Activated CD4-positive, alpha-beta T cell treated with anti-CD3 and anti-CD28 coated beads for 48 hours (primary cell): ENCODE measurements around the gene FOXK2.
"Not testable (repeated sequence)": the region's sequence is repeated elsewhere in the genome, so short reads cannot be mapped to it uniquely, and the experiment has no call there.

Experiments
- DNase-seq: peaks from one replicate; pipeline ENCODE4 v3.0.0-alpha.2; 2020

Gene FOXK2

DNA sequence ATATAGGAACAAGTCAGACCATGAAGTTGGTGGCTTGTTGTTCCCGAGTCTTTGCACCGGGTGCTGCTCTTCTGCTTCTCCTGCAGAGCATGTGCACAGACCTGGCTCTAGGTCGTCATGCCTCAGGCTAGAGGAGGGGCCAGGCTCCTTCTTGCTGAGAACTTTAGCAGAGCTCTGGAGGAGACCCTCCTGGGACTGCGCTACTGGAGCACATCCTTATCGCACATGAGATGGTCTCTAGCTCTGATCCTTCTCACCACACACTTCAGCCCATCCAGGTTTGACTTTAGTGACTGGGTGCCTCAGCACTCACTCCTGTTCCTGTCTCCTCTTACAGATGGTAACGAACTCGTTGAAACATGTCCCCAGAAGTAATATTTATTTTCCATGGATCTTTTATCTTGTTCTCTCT, 14.9 kb downstream of the FOXK2 start:
- no peak for DNase-seq

DNA sequence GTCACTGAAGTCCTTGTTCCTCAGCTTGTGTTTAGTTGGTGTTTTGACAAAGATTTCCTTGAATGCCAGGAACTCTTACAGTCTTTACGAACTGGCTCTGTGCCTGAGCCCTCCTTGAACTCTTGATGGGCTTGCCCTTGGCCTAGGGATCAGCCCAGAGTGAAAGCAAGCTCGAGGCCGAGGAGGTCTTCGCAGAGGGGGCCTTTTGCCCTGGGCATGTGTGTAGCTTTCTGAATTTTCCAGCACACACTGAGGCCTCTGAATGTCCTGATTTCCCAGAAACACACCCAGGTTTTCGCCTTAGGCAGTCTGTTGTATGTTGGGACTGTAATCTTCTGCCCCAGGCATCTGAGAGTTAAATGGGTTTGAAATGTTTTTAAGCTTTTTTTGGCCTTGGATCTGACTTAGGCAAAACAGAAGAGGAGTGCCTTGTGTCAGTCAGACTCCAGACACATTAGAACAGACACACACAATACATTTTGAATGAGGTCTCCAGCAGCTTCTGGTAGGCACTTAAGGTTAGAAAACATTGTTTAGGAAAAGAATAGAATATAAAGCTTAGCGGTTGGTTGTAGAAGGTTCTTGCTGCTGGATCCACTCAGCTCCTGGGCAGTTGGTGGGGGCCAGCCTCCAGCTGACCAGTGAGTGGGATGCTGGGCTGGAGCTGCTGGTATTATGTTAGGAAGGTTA, 17.1 kb downstream of the FOXK2 start:
- DNase-seq, result no peak

DNA sequence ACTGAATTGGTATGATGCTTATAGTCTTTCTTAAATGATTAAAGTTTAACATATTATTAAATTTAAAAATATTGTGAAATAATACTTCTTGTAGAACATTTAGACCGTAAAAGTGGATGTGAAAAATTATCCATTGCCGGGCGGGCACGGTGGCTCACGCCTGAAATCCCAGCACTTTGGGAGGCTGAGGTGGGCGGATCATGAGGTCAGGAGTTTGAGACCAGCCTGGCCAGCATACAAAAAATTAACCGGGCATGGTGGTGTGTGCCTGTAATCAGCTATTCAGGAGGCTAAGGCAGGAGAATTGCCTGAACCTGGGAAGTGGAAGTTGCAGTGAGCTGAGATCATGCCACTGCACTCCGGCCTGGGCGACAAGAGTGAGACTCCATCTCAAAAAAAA, 17.7 kb downstream of the FOXK2 start:
- not testable (repeated sequence) for DNase-seq

DNA sequence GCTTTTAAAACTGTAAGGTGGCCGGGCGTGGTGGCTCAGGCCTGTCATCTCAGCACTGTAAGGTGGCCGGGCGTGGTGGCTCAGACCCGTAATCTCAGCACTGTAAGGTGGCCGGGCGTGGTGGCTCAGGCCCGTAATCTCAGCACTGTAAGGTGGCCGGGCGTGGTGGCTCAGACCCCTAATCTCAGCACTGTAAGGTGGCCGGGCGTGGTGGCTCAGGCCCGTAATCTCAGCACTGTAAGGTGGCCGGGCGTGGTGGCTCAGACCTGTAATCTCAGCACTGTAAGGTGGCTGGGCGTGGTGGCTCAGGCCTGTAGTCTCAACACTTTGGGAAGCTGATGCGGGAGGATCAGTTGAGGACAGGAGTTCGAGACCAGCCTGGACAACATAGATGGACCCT, 19.5 kb downstream of the FOXK2 start:
- DNase-seq, result not testable (repeated sequence)

DNA sequence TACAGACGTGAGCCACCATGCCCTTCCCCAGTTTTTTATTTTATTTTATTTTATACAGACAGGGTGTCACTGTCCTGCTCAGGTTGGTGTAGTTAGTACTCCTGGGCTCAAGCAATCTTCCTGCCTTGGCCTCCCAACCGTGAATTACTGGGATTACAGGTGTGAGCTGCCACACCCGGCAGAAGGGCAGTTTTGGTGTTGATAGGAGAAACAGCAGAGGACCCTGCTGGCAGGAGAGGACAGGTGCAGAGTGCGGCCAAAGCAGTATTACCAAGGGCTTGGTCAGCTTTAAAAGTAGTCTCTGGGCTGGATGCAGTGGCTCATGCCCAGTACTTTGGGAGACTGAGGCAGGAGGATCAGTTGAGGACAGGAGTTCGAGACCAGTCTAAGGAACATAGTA, 22.9 kb downstream of the FOXK2 start:
- DNase-seq, result no peak

DNA sequence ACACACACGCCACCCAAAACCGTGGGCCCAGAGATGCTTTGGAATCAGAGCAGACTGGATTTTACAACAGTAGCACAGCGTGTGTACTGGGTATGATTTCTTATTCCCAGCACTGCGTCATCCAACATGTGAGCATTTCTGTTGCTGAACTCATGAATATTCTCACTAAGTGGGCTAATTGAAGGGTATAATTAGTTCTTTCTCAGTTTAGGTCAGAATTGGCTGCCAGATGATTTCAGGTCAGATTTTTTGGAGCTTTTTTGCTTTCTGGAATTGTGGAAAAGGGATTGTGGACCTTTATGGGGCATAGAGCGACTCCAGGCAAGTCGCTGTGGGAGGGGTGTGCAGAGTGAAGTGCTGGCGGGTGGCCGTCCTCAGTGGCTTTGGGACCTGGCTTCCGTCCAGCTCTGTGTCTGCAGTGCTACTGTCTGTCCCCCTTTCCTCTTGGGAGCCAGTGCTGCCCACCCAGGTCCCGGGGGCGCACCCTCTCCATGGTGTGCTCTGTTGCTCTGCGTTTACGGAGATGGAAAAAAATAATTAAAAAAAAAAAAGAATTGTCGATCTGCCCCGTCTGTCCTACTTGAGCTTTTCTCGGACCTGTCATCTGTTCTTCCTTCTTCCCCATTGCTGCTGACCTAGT, 25.0 kb downstream of the FOXK2 start:
- no peak for DNase-seq

DNA sequence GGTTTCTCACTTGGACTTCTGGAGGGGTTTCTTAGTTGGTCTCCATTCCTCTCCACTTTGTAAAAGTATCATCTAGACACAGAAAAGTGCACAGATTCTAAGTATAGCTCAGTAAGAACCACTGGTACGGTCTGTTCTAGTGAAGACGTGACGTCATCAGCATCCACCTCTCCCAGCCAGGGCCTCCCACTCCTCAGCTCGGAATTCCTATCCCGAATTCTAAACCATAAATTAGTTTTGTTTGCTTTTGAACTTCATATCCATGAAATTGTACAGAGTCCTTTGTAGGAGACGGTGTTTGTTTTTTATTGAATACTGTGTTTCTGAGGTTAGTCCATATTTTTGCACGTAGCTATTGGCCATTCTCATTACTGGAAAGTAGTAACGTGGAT, 25.5 kb downstream of the FOXK2 start:
- DNase-seq, result no peak

DNA sequence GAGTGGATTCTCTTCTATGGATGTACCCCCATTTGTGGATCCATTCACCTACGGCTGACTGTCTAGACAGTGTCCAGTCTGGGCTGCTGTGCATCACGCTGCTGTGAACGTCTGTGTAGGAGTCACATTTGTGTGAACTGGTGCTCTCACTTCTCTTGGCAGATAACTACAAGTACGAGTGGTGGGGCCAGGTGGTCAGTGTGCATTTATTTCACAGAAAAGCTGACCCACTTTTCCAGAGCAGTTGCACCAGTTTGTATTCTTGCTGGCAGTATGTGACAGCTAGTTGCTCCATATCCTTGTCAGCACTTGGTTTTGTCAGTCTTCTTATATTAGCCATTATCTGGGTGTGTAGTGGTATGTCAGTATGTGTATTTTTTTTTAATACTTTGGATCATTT, 28.4 kb downstream of the FOXK2 start:
- DNase-seq, result no peak

DNA sequence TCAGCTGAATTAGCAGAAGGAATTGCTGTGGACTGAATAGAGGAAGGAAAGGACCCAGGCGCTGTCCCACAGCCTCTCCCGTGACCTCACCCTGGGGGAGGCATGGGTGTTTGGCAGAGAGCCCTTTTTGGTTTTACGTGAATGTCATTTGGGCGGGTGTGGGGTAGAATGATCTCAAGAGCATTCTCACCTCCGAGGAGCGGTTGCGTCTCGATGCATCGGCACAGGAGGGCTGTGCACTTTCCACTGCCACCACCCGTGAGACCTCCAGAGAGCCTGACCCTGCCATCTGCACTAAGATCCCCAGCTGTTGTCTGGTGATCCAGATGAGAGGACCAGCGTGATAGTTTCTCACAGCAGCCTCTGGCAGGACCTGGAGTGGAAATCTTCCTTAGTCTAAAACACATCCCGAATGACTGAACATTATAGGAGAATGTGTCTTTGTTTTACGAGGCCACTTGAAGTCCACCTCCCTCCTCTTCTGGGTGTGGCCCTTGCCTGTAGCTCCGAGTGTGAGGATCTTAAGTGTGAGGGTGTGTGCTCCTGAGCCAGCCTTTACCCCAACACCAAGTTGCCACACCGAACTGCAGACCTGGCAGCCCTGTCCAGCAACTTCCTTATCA, 29.3 kb downstream of the FOXK2 start:
- no peak for DNase-seq

DNA sequence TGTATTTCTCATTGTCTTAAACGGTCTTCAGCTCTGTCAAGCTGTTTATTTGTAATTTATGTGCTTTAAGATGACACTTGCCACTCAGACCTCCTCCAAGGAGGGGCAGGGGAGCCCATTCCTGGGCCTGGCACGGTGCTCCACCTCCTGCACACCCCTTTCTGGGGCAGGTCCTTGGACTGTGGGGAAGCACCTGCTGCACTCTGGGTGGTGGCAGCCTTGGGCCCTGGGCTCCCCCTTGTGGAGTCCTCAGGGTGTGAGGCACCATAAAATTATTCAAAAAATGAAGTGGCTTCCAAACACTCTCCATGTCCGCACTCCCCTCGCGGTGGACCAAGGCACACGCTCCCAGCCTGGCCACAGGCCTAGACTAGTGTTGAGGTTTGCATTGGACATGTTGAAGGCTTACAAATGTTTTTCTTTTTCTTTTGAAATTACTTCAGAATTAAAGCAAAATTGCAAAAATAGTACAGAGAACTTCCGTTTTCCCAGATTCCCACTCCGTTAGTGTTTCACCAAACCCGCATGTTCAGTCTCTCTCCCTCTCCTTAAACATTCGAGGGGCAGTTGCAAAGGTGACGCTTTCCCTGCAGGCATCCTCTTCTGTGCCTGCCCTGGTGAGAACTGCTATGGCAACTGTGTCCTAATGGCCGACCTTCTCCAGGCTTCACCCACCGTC, 32.4 kb downstream of the FOXK2 start:
- peak; percentile 86 for DNase-seq

DNA sequence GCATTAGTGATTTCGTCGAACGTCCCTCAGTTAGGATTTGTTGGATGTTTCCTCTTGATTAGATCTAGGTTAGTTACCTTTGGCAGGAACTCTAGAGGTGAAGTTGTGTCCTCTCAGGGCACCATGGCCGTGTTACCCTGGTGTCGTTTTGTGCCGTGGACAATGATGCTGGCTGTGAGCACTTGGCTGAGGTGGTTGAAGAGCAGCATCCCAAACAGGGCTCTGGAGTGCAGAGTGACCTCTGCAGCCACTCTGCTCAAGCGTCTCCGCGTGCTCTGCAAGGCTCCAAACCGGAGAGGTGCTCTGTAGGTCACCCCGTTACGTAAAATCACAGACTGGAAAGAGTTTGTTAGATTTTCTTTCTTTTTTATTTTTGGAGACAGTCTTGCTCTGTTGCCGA, 33.0 kb downstream of the FOXK2 start:
- no peak for DNase-seq

DNA sequence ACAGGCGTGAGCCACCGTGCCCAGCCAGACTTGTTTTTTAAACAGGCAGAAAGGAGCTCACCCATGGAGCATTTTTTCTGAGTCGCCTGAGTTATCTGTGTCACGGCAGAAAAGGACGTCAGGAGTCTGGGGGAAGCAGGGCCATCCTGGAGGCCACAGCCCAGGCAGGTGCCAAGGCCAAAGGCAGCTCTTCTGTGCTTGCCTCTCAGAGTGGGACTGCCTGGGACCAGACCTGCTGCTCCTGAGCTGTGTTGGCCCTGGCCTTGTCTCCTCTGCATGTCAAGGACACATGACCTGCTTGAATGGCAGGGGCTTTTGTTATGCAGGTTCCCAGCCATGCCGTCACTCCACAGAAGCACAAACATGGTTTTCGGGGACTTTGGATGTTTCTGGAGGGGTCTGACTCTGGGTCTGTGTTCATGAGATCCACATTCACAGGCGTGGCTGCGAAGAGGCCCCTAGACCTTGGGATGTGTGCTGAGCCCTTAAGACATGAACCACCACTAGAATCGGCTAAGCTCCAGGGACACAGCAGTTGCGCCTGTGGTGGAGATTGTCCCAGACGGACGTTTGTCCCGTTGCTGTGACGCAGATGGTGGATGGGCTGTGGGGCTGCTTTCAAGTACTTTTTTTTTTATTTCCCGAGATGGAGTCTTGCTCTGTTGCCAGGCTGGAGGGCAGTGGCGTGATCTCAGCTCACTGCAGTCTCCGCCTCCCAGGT, 33.8 kb downstream of the FOXK2 start:
- no peak for DNase-seq

DNA sequence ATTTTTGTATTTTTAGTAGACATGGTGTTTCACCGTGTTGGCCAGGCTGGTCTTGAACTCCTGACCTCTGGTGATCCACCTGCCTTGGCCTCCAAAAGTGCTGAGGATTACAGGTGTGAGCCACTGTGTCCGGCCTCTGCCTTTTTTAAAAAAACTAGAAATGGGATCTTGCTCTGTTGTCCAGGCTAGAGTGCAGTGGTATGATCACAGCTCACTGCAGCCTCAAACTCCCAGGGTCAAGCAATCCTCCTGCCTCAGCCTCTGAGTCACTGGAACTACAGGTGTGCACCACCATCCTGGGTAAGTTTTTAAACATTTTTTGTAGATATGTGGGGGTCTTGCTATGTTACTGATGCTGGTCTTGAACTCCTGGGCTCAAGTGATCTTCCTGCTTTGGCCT, 38.0 kb downstream of the FOXK2 start:
- DNase-seq, result not testable (repeated sequence)

DNA sequence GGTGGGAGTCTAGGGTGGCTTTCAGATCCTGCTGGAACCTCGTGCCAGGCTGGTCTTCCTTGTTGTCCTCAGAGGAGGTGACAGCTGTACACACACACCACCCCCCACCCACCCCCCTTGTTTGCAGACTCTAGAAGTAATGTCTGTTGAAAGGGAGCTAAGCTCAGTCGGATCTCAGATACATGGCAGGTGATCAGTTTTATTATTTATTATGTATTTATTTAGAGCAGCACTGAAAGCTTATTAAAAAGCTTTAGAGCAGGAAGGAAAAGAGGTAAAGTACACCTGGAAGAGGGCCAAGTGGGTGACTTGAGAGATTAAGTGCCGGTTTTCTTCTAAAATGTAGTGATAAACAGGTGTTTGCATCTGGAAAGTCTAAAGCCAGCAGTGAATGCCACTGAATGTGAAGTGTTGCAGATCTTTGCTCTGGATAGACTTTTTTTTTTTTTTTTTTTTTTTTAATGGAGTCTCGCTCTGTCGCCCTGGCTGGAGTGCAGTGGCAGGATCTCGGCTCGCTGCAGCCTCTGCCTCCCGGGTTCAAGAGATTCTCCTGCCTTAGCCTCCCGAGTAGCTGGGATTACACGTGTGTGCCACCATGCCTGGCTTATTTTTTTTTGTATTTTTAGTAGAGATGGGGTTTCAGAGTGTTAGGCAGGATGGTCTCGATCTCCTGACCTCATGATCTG, 40.2 kb downstream of the FOXK2 start:
- DNase-seq, result no peak

DNA sequence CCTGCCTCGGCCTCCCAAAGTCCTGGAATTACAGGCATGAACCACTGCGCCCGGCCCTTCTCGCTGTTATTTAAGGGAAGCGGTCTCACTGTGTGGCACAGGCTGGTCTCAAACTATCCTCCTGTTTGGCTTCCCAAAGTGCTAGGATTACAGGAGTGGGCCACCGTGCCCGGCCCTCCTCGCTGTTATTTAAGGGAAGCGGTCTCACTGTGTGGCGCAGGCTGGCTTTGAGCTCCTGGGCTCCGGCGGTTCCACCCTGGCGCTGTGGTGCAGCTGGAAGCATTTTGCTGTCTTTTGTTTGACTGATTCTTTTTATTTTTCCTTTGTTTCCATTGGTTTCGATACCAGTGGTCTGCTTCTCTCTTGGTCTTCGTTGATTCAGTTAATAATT, 40.7 kb downstream of the FOXK2 start:
- no peak for DNase-seq

DNA sequence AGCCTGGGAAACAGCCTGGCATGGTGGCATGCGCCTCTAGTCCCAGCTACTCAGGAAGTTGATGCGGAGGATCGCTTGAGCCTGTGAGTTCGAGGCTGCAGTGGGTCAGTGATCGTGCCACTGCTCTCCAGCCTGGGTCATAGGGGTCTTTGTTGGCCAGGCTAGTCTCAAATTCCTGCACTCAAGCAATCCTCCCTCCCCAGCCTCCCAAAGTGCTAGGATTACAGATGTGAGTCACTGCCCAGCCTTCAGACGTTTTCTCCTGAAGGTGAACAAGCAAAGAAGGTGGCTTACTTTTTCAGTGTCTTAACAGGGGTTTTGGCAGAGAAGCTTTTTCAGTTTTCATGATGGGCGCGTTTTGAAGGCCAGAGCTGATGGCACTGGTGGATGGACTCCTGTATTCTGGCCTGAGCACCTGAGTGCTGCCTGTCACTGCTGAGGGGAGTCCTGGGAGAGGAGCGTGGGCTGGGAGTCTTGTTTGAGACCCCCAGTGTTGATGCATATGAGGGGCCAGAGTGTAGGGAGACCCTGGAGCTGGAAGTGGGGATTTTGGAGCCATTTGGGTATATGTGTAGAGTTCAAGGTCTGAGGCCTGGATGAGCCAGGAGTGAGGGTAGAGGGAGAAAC, 41.4 kb downstream of the FOXK2 start:
- DNase-seq, result no peak

DNA sequence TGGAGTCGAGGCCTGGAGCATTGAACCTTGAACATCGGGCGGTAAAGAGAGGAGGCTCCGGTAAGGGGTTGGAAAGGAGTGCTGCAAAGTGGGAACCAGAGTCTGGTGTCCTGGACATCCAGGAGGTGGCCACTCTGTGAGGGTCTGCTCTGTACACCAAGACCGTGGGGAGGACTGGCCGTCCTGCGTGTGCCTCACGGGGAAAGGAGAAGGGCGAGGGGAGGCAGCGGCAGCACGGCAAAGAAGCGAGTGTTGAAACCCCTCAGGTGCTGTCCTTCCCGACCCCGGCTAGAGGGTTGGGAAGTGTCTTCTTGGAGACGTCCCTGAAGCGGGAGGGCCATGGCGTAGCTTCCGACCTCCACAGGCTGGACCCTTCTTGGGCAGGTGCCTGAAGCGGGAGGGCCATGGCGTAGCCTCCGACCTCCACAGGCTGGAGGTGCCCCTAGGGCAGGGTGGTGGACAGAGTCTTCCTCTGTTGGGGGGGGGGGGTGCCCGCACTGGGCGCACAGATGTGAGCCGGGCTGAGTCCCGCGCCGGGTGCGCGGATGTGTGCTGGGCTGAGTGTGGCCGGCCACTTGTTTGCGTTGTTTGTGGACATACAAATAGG, 42.0 kb downstream of the FOXK2 start:
- DNase-seq, result no peak

DNA sequence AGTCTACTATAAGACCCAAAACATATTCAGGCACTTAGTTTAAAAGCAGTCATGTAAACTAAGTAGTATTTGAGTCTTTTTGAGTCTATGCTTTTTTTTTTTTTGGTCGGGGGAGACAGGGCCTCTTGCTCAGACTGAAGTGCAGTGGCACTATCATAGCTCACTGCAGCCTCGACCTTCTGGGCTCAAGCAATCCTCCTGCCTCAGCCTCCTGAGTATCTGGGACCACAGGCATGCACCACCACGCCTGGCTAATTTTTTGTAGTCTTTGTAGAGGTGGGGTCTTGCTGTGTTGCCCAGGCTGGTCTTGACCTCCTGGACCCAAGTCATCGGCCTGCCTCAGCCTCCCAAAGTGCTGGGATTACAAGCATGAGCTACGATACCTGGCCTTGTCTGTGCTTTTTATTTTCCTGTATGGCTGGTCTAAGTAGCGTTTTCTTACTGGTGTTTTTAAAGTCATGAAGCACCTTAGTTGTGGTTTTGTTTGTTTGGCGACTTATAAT, 43.2 kb downstream of the FOXK2 start:
- not testable (repeated sequence) for DNase-seq

DNA sequence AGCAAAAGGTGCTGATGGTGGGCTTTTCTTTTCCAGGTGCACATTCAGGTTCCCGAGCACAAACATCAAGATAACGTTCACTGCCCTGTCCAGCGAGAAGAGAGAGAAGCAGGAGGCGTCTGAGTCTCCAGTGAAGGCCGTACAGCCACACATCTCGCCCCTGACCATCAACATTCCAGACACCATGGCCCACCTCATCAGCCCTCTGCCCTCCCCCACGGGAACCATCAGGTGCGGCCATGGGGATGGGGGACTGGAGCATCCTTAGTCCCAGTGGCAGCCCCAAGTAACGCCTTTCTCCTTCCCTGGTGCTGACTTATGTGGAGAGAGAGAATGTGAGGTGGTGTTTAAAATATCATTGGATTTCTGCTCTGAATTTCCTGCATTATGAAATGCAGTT, 43.8 kb downstream of the FOXK2 start:
- DNase-seq, result no peak

DNA sequence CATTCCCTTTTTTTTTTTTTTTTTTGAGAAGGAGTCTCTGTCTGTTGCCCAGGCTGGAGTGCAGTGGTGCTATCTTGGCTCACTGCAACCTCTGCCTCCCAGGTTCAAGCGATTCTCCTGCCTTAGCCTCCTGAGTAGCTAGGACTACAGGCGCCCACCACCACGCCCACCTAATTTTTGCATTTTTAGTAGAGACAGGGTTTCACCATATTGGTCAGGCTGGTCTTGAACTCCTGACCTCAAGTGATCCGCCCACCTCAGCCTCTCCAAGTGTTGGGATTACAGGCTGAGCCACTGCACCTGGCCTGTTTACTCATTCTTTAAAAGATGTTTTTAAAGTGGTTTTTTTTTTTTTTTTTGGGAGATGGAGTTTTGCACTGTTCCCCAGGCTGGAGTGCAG, 44.2 kb downstream of the FOXK2 start:
- not testable (repeated sequence) for DNase-seq

DNA sequence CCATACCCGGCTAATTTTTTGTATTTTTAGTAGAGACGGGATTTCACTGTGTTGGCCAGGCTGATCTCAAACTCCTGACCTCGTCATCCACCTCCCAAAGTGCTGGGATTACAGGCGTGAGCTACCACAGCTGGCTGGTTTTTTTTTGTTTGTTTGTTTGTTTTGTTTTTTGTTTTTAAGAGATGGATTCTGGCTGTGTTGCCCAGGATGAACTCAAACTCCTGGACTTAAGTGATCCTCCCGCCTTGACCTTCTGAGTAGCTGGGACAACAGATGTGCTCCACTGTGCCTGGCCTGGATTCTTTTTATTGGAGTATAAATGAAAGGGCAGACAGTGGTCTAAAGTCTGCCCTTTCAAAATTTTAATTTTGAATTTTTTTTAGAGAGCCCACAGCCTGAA, 44.7 kb downstream of the FOXK2 start:
- DNase-seq, result no peak

DNA sequence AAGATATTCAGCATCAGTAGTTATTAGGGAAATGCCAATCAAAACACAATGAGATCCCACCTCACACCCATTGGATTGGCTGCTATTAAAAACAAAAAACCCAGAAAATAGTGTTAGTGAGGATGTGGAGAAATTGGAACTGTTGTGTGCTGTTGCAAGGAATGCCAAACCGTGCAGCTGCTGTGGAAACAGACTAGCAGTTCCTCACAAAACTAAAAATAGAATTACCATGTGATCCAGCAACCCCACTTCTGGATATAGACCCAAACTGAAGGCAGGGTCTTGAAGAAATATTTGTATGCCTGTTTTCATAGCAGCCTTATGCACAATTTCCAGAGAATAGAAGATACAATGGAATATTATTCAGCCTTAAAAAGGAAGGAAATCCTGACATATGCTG, 46.0 kb downstream of the FOXK2 start:
- DNase-seq, result no peak
